ENCODE results near the gene CALN1.

DNA sequence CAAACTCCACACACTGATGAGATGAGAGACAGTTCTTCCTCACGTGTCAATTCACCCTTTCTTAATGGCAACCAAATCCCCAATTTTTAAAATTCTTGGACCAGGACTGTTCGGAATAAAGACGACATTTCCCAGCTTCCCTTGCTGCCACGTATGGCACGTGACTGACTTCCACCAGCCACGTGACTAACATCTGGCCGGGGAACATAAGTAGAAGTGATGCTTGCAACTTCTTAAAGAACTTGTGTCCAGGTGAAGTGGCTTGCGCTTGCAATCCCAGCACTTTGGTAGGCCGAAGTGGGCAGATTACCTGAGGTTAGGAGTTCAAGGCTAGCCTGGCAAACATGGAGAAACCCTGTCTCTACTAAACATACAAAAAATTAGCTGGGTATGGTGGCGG, 405.1 kb downstream of the CALN1 start:
- TF ChIP-seq REST (IDR thresholded peaks at IDR 0.05; ENCODE audit: borderline replicate concordance) (no peak), EP300 (conservative IDR thresholded peaks at IDR 0.05; ENCODE audit: poor library complexity, severe bottlenecking) (no peak), POLR2AphosphoS5 (IDR thresholded peaks at IDR 0.05) (no peak), EZH2 (IDR thresholded peaks at IDR 0.05; ENCODE audit: borderline replicate concordance, insufficient read depth, low read length, poor library complexity, severe bottlenecking) (no peak), MXI1 (conservative IDR thresholded peaks at IDR 0.05; ENCODE audit: poor library complexity, severe bottlenecking) (no peak), RAD21 (conservative IDR thresholded peaks at IDR 0.05) (no peak)
- TF ChIP-seq, protein P1, sequence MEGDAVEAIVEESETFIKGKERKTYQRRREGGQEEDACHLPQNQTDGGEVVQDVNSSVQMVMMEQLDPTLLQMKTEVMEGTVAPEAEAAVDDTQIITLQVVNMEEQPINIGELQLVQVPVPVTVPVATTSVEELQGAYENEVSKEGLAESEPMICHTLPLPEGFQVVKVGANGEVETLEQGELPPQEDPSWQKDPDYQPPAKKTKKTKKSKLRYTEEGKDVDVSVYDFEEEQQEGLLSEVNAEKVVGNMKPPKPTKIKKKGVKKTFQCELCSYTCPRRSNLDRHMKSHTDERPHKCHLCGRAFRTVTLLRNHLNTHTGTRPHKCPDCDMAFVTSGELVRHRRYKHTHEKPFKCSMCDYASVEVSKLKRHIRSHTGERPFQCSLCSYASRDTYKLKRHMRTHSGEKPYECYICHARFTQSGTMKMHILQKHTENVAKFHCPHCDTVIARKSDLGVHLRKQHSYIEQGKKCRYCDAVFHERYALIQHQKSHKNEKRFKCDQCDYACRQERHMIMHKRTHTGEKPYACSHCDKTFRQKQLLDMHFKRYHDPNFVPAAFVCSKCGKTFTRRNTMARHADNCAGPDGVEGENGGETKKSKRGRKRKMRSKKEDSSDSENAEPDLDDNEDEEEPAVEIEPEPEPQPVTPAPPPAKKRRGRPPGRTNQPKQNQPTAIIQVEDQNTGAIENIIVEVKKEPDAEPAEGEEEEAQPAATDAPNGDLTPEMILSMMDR (IDR thresholded peaks at IDR 0.05; ENCODE audit: poor library complexity, severe bottlenecking): no peak

Data from neural cell (in vitro differentiated cells).